ENCODE measurements around the gene CACNA1B. TPM values are rescaled to one million over a fixed set of nuclear protein-coding genes. Genes with fewer than 3 reads are reported as not detected.

The CACNA1B gene
- total RNA-seq, 1 experiment from 2014 or later, result 7.8 TPM

GRCh38 chr9:138044485-138045383 is 167.2 kb downstream of the CACNA1B start:
- Histone ChIP-seq H2BK15ac (ENCODE audit: low read depth, low read length) (no peak overlapping the region), H2BK5ac (ENCODE audit: insufficient read length, low read length) (no peak overlapping the region), H3K9ac (ENCODE audit: extremely low read depth, insufficient read length, low read length) (no peak overlapping the region), H2AFZ (ENCODE audit: low read length) (no peak overlapping the region), H3K23ac (ENCODE audit: insufficient read length, low read depth, low read length) (no peak overlapping the region), H4K91ac (ENCODE audit: insufficient read length, low read depth, low read length) (no peak overlapping the region), H3K9me3 (ENCODE audit: control insufficient read depth, low read depth, low read length) (no peaks in the 10 kb centered on the region), H3K18ac (ENCODE audit: insufficient read length, low read depth, low read length) (no peak overlapping the region), H4K8ac (replicated peaks; ENCODE audit: insufficient read length, low read depth, low read length) (no peak overlapping the region), H2BK120ac (ENCODE audit: low read depth, low read length, poor library complexity, severe bottlenecking) (no peak overlapping the region), H3K23me2 (ENCODE audit: insufficient read length, low read depth, low read length, poor library complexity, severe bottlenecking) (no peaks in the 10 kb centered on the region), H3T11ph (ENCODE audit: low read length) (no peak overlapping the region), H2BK12ac (ENCODE audit: insufficient read length, low read depth, low read length) (no peak overlapping the region), H3K27ac (ENCODE audit: insufficient read length, low read depth, low read length) (no peak overlapping the region), H3K27me3 (ENCODE audit: insufficient read depth, low read length) (no peaks in the 10 kb centered on the region), H3K79me2 (ENCODE audit: insufficient read depth, low read length) (no peaks in the 10 kb centered on the region), H3K79me1 (ENCODE audit: insufficient read depth, low read depth, low read length, poor library complexity, severe bottlenecking) (no peaks in the 10 kb centered on the region), H4K5ac (ENCODE audit: insufficient read length, low read depth, low read length) (no peak overlapping the region), H3K4me2 (ENCODE audit: insufficient read depth, insufficient read length, low read length) (no peak overlapping the region), H2AK5ac (ENCODE audit: insufficient read length, low read length) (no peak overlapping the region), H2BK20ac (ENCODE audit: low read depth, low read length, poor library complexity, severe bottlenecking) (no peak overlapping the region), H3K14ac (ENCODE audit: insufficient read depth, low read length) (no peak overlapping the region), H3K4ac (ENCODE audit: low read depth, low read length) (no peak overlapping the region), H3K4me1 (ENCODE audit: insufficient read depth, low read length) (no peaks in the 10 kb centered on the region), H3K56ac (ENCODE audit: insufficient read length, low read depth, low read length) (no peak overlapping the region), H4K20me1 (ENCODE audit: control insufficient read depth, insufficient read depth, insufficient read length) (no peaks in the 10 kb centered on the region)
- 100% methylated on average over 2 of the region's 18 CpGs for WGBS (ENCODE audit: extremely low coverage, insufficient read length, low lambda C conversion rate)
- H3K9me3 Mint-ChIP-seq, result no peaks in the 10 kb centered on the region; a peak in 1 of 5 replicates
- DNase-seq, result no peak
- H3K4me3 Mint-ChIP-seq, result no peak overlapping the region
- no peaks in the 10 kb centered on the region; the same call in 1 of the 2 replicates for H3K27me3 Mint-ChIP-seq (ENCODE audit: low read depth)
- peaks cover 1 to 13% of the 10 kb centered on the region in 2 experiments for H3K4me1 Mint-ChIP-seq
- H3K27ac Mint-ChIP-seq, result peak overlapping the region in 2 of 3 experiments; percentile 3 to 24; a peak in 2 of 7 replicates
- H3K36me3 Mint-ChIP-seq (ENCODE audit: insufficient read depth in 1 of 3, low read depth in 3 of 3), result peaks cover 4 to 21% (median 18%) of the 10 kb centered on the region in 3 experiments; a peak in 6 of 7 replicates
- TF ChIP-seq CTCF (conservative IDR thresholded peaks at IDR 0.05), result no peak
